Measurements from ENCODE around the gene ATP2B3. TPM values are rescaled to one million over a fixed set of nuclear protein-coding genes. Genes with fewer than 3 reads are reported as not detected.

ATP2B3 gene
- total RNA-seq, 1 experiment from 2014 or later, result 0.35 TPM

- Histone ChIP-seq H3K4ac (ENCODE audit: low read depth, low read length) (no peak overlapping the region), H3K14ac (ENCODE audit: insufficient read depth, low read length) (no peak overlapping the region), H3K79me2 (ENCODE audit: insufficient read depth, low read length) (no peaks in the 10 kb centered on the region; the same call in 1 of the 2 replicates), H2AK5ac (ENCODE audit: insufficient read length, low read length) (no peak overlapping the region), H3K9ac (ENCODE audit: extremely low read depth, insufficient read length, low read length) (no peak overlapping the region), H3K23me2 (ENCODE audit: insufficient read length, low read depth, low read length, poor library complexity, severe bottlenecking) (peaks cover 6% of the 10 kb centered on the region), H2BK120ac (ENCODE audit: low read depth, low read length, poor library complexity, severe bottlenecking) (no peak overlapping the region), H2BK15ac (ENCODE audit: low read depth, low read length) (no peak overlapping the region), H3K27me3 (ENCODE audit: insufficient read depth, low read length) (peaks cover 3% of the 10 kb centered on the region), H2AFZ (ENCODE audit: low read length) (no peak overlapping the region), H3K9me3 (ENCODE audit: control insufficient read depth, low read depth, low read length) (peaks cover 22% of the 10 kb centered on the region), H2BK5ac (ENCODE audit: insufficient read length, low read length) (no peak overlapping the region), H4K8ac (replicated peaks; ENCODE audit: insufficient read length, low read depth, low read length) (no peak overlapping the region), H4K20me1 (ENCODE audit: control insufficient read depth, insufficient read depth, insufficient read length) (no peaks in the 10 kb centered on the region), H4K91ac (ENCODE audit: insufficient read length, low read depth, low read length) (no peak overlapping the region), H4K5ac (ENCODE audit: insufficient read length, low read depth, low read length) (no peak overlapping the region), H2BK20ac (ENCODE audit: low read depth, low read length, poor library complexity, severe bottlenecking) (no peak overlapping the region), H3K79me1 (ENCODE audit: insufficient read depth, low read depth, low read length, poor library complexity, severe bottlenecking) (no peaks in the 10 kb centered on the region), H3K4me2 (ENCODE audit: insufficient read depth, insufficient read length, low read length) (no peak overlapping the region), H3K27ac (ENCODE audit: insufficient read length, low read depth, low read length) (no peak overlapping the region), H3K56ac (ENCODE audit: insufficient read length, low read depth, low read length) (no peak overlapping the region), H2BK12ac (ENCODE audit: insufficient read length, low read depth, low read length) (no peak overlapping the region), H3K4me1 (ENCODE audit: insufficient read depth, low read length) (no peaks in the 10 kb centered on the region; the same call in 1 of the 2 replicates), H3K18ac (ENCODE audit: insufficient read length, low read depth, low read length) (no peak overlapping the region), H3T11ph (ENCODE audit: low read length) (no peak overlapping the region), H3K23ac (ENCODE audit: insufficient read length, low read depth, low read length) (no peak overlapping the region)
- no peak for TF ChIP-seq CTCF (conservative IDR thresholded peaks at IDR 0.05)
- Mint-ChIP-seq H3K27me3 (ENCODE audit: low read depth) (peaks cover 34% of the 10 kb centered on the region), H3K27ac (no peak overlapping the region), H3K4me1 (no peaks in the 10 kb centered on the region; a peak in 2 of 4 replicates), H3K9me3 (peaks cover 51 to 77% of the 10 kb centered on the region in 2 experiments), H3K4me3 (no peak overlapping the region), H3K36me3 (ENCODE audit: insufficient read depth in 1 of 3, low read depth in 3 of 3) (peaks cover 11 to 20% (median 16%) of the 10 kb centered on the region in 3 experiments)
- WGBS (ENCODE audit: extremely low coverage, insufficient read length, low lambda C conversion rate), result no CpG with 5 or more reads among the region's 11 CpGs
- DNase-seq, result no peak
Measured at GRCh38 chrX:153471663-153472280, 45.7 kb upstream of the ATP2B3 start.

Measured in H9 (cell line).